GM04503 (cell line): ENCODE results near the gene HYDIN.
"Not testable (repeated sequence)": the region's sequence is repeated elsewhere in the genome, so short reads cannot be mapped to it uniquely, and the experiment has no call there.

Source experiments
- DNase-seq: peaks from one replicate; pipeline ENCODE4 v3.0.0-alpha.2; 2012; ENCODE audit warnings: low read depth

Gene HYDIN

GRCh38 chr16:71105881-71106280, 124.6 kb downstream of the HYDIN start:
- not testable (repeated sequence) for DNase-seq

GRCh38 chr16:71083573-71083972, 146.9 kb downstream of the HYDIN start:
- not testable (repeated sequence) for DNase-seq

GRCh38 chr16:71080777-71081176, 149.7 kb downstream of the HYDIN start:
- DNase-seq, result not testable (repeated sequence)

GRCh38 chr16:71080262-71080661, 150.3 kb downstream of the HYDIN start:
- not testable (repeated sequence) for DNase-seq

GRCh38 chr16:71070651-71071050, 159.9 kb downstream of the HYDIN start:
- DNase-seq, result not testable (repeated sequence)

GRCh38 chr16:71069842-71070241, 160.7 kb downstream of the HYDIN start:
- DNase-seq, result not testable (repeated sequence)

GRCh38 chr16:71053897-71054609, 176.5 kb downstream of the HYDIN start:
- not testable (repeated sequence) for DNase-seq

- not testable (repeated sequence) for DNase-seq
Measured at GRCh38 chr16:71050307-71050706, 180.2 kb downstream of the HYDIN start.

- not testable (repeated sequence) for DNase-seq
Measured at GRCh38 chr16:71039368-71040111, 191.0 kb downstream of the HYDIN start.

GRCh38 chr16:71038421-71038820, 192.1 kb downstream of the HYDIN start:
- DNase-seq, result not testable (repeated sequence)

GRCh38 chr16:71037987-71038386, 192.5 kb downstream of the HYDIN start:
- not testable (repeated sequence) for DNase-seq

- not testable (repeated sequence) for DNase-seq
Measured at GRCh38 chr16:71028032-71028727, 202.3 kb downstream of the HYDIN start.

- DNase-seq, result not testable (repeated sequence)
Measured at GRCh38 chr16:71027511-71027910, 203.0 kb downstream of the HYDIN start.

GRCh38 chr16:71023851-71024439, 206.6 kb downstream of the HYDIN start:
- not testable (repeated sequence) for DNase-seq

- DNase-seq, result not testable (repeated sequence)
Measured at GRCh38 chr16:71021961-71022537, 208.5 kb downstream of the HYDIN start.

- not testable (repeated sequence) for DNase-seq
Measured at GRCh38 chr16:71019067-71019682, 211.3 kb downstream of the HYDIN start.

GRCh38 chr16:71015419-71015818, 215.1 kb downstream of the HYDIN start:
- not testable (repeated sequence) for DNase-seq

GRCh38 chr16:71009440-71010223, 220.9 kb downstream of the HYDIN start:
- DNase-seq, result not testable (repeated sequence)

GRCh38 chr16:71006516-71006915, 224.0 kb downstream of the HYDIN start:
- DNase-seq, result not testable (repeated sequence)

GRCh38 chr16:70999735-71000134, 230.8 kb downstream of the HYDIN start:
- not testable (repeated sequence) for DNase-seq
